Measurements from ENCODE around the gene FOXE1.

The FOXE1 gene

GRCh38 chr9:97866300-97866699 lies 13.3 kb downstream of the FOXE1 start:
- Histone ChIP-seq H3K4me3 (ENCODE audit: low read length) (peak overlapping the region; percentile 37), H3K27me3 (ENCODE audit: control insufficient read depth, low read length) (no peaks in the 10 kb centered on the region), H3K4me1 (ENCODE audit: control insufficient read depth, low read length) (peaks cover 35% of the 10 kb centered on the region), H3K79me2 (ENCODE audit: control insufficient read depth, low read length) (no peaks in the 10 kb centered on the region), H3F3A (ENCODE audit: control insufficient read depth, insufficient read depth) (peaks cover 5% of the 10 kb centered on the region), H3K27ac (ENCODE audit: low read depth, low read length) (peak overlapping the region; percentile 75), H4K20me1 (ENCODE audit: control insufficient read depth, insufficient read depth, low read depth, low read length) (no peaks in the 10 kb centered on the region), H3K9me2 (replicated peaks; ENCODE audit: control insufficient read depth, low read length) (no peaks in the 10 kb centered on the region), H3K9me3 (ENCODE audit: control insufficient read depth, insufficient read depth, low read length) (peaks cover 19% of the 10 kb centered on the region), H3K4me2 (ENCODE audit: low read length) (peak overlapping the region; percentile 56), H3K36me3 (ENCODE audit: control insufficient read depth, low read length) (no peaks in the 10 kb centered on the region; the same call in 1 of the 2 replicates)
- TF ChIP-seq EZH2phosphoT487 (IDR thresholded peaks at IDR 0.05; ENCODE audit: borderline replicate concordance, low read length) (no peak), CTCF (IDR thresholded peaks at IDR 0.05; ENCODE audit: low read depth, low read length, poor library complexity, severe bottlenecking) (no peak)

- no peaks in the 10 kb centered on the region for H4K20me1 ChIP-seq (ENCODE audit: control insufficient read depth, insufficient read depth, low read depth, low read length)
- H3K9me3 ChIP-seq (ENCODE audit: control insufficient read depth, insufficient read depth, low read length): peaks cover 19% of the 10 kb centered on the region
- peak overlapping the region; percentile 56 for H3K4me2 ChIP-seq (ENCODE audit: low read length)
- H3F3A ChIP-seq (ENCODE audit: control insufficient read depth, insufficient read depth): peaks cover 5% of the 10 kb centered on the region
- H3K4me3 ChIP-seq (ENCODE audit: low read length): peak overlapping the region; percentile 44
- H3K27ac ChIP-seq (ENCODE audit: low read depth, low read length): peak overlapping the region; percentile 75
- no peaks in the 10 kb centered on the region; the same call in 1 of the 2 replicates for H3K36me3 ChIP-seq (ENCODE audit: control insufficient read depth, low read length)
- no peaks in the 10 kb centered on the region for H3K9me2 ChIP-seq (replicated peaks; ENCODE audit: control insufficient read depth, low read length)
- TF ChIP-seq CTCF (IDR thresholded peaks at IDR 0.05; ENCODE audit: low read depth, low read length, poor library complexity, severe bottlenecking) (no peak), EZH2phosphoT487 (IDR thresholded peaks at IDR 0.05; ENCODE audit: borderline replicate concordance, low read length) (no peak)
- peaks cover 35% of the 10 kb centered on the region for H3K4me1 ChIP-seq (ENCODE audit: control insufficient read depth, low read length)
- no peaks in the 10 kb centered on the region for H3K79me2 ChIP-seq (ENCODE audit: control insufficient read depth, low read length)
- H3K27me3 ChIP-seq (ENCODE audit: control insufficient read depth, low read length): no peaks in the 10 kb centered on the region
Measured at GRCh38 chr9:97866848-97867247, 13.8 kb downstream of the FOXE1 start.

GRCh38 chr9:97868859-97869258 lies 15.8 kb downstream of the FOXE1 start:
- Histone ChIP-seq H3K36me3 (ENCODE audit: control insufficient read depth, low read length) (no peaks in the 10 kb centered on the region; the same call in 1 of the 2 replicates), H4K20me1 (ENCODE audit: control insufficient read depth, insufficient read depth, low read depth, low read length) (no peaks in the 10 kb centered on the region), H3K27me3 (ENCODE audit: control insufficient read depth, low read length) (no peaks in the 10 kb centered on the region), H3K27ac (ENCODE audit: low read depth, low read length) (no peak overlapping the region), H3F3A (ENCODE audit: control insufficient read depth, insufficient read depth) (peaks cover 5% of the 10 kb centered on the region), H3K79me2 (ENCODE audit: control insufficient read depth, low read length) (no peaks in the 10 kb centered on the region), H3K4me3 (ENCODE audit: low read length) (no peak overlapping the region), H3K9me2 (replicated peaks; ENCODE audit: control insufficient read depth, low read length) (no peaks in the 10 kb centered on the region), H3K4me1 (ENCODE audit: control insufficient read depth, low read length) (peaks cover 35% of the 10 kb centered on the region), H3K4me2 (ENCODE audit: low read length) (no peak overlapping the region), H3K9me3 (ENCODE audit: control insufficient read depth, insufficient read depth, low read length) (peaks cover 19% of the 10 kb centered on the region)
- TF ChIP-seq EZH2phosphoT487 (IDR thresholded peaks at IDR 0.05; ENCODE audit: borderline replicate concordance, low read length) (no peak), CTCF (IDR thresholded peaks at IDR 0.05; ENCODE audit: low read depth, low read length, poor library complexity, severe bottlenecking) (no peak)

All from DOHH2 (cell line).